Stimulated activated naive CD8-positive, alpha-beta T cell treated with anti-CD3 and anti-CD28 coated beads, Interleukin-15, Interleukin-2, amounts not matched to agents 100 ng/mL and 50 ng/mL, for 24 hours (primary cell): ENCODE measurements around the gene PDZD4.

Source experiments
- H3K27ac Mint-ChIP-seq: one replicate; pipeline ENCODE4 v1.8.0; 2021; ENCODE audit warnings: mild to moderate bottlenecking, mixed read lengths
- H3K27me3 Mint-ChIP-seq: one replicate; pipeline ENCODE4 v1.8.0; 2021; ENCODE audit warnings: mixed read lengths
- H3K36me3 Mint-ChIP-seq: one replicate; pipeline ENCODE4 v1.8.0; 2021; ENCODE audit warnings: low read depth, mixed read lengths
- H3K4me1 Mint-ChIP-seq: one replicate; pipeline ENCODE4 v1.8.0; 2021; ENCODE audit warnings: low read depth, mixed read lengths
- H3K4me3 Mint-ChIP-seq: one replicate; pipeline ENCODE4 v1.8.0; 2021; ENCODE audit warnings: mild to moderate bottlenecking, mixed read lengths
- H3K9me3 Mint-ChIP-seq: one replicate; pipeline ENCODE4 v1.8.0; 2021; ENCODE audit warnings: mixed read lengths

Gene PDZD4

DNA sequence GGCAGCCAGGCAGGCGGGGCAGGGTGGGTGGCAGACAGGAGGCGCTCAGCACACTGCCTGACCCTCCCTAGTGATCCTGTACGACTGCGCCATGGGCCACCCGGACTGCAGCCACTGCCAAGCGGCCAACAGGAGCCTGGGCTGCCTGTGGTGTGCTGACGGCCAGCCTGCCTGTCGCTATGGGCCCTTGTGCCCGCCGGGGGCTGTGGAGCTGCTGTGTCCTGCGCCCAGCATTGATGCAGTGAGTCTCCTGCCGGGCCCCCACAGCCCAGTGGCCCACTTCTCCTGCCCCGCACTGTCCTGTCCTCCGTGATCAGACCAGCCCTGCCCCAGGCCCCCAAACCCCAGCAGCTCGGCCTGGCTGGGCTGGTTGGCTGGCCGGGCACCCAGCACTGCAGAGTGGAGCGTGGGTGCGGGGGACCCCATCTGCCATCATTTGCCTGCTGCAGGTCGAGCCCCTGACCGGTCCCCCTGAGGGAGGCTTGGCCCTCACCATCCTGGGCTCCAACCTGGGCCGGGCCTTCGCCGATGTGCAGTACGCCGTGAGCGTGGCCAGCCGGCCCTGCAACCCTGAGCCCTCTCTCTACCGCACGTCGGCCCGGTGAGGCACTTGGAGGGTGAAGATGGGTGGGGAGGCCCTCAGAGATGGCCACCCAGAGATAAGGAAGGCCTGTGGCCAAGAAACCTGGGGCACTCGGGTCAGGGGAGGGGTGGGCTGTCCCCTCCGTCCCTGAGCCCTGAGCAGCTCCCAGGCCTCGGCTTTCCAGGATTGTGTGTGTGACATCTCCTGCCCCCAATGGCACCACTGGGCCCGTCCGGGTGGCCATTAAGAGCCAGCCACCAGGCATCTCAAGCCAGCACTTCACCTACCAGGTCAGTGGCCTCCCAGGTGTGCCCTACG, 58.7 kb downstream of the PDZD4 start:
- H3K27me3 Mint-ChIP-seq, result no peaks in the 10 kb centered on the region
- H3K27ac Mint-ChIP-seq, result no peak overlapping the region
- no peak overlapping the region for H3K4me3 Mint-ChIP-seq
- H3K4me1 Mint-ChIP-seq, result peaks cover 9% of the 10 kb centered on the region
- H3K9me3 Mint-ChIP-seq, result no peaks in the 10 kb centered on the region
- no peaks in the 10 kb centered on the region for H3K36me3 Mint-ChIP-seq

- Mint-ChIP-seq H3K36me3 (no peaks in the 10 kb centered on the region), H3K4me1 (peaks cover 17% of the 10 kb centered on the region), H3K27me3 (no peaks in the 10 kb centered on the region), H3K9me3 (no peaks in the 10 kb centered on the region), H3K27ac (no peak overlapping the region), H3K4me3 (no peak overlapping the region)
Measured at GRCh38 chrX:153770601-153771414, 59.5 kb downstream of the PDZD4 start.

DNA sequence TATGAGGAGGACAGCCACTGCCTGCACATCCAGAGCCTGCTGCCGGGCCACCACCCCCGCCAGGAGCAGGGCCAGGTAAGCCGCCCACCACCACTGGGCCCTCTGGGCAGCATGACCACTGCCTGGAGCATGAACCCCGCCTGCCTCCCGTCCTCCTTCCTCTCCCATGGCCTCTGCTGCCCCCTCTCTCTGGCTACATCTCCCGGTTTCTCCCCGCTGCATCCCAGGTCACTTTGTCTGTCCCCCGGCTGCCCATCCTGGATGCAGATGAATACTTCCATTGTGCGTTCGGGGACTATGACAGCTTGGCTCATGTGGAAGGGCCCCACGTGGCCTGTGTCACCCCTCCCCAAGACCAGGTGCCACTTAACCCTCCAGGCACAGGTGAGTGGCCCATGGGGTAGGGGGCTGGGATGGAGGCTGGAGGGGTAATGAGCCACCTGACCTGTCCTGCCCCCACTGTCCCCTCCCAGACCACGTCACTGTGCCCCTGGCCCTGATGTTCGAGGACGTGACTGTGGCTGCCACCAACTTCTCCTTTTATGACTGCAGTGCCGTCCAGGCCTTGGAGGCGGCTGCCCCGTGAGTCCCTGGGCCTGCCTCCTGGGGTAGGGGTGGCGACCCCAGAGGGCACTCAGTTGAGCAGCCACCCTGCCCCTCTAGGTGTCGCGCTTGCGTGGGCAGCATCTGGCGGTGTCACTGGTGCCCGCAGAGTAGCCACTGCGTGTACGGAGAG, 60.3 kb downstream of the PDZD4 start:
- H3K27me3 Mint-ChIP-seq, result no peaks in the 10 kb centered on the region
- no peaks in the 10 kb centered on the region for H3K9me3 Mint-ChIP-seq
- H3K27ac Mint-ChIP-seq, result no peak overlapping the region
- peaks cover 17% of the 10 kb centered on the region for H3K4me1 Mint-ChIP-seq
- no peaks in the 10 kb centered on the region for H3K36me3 Mint-ChIP-seq
- no peak overlapping the region for H3K4me3 Mint-ChIP-seq

DNA sequence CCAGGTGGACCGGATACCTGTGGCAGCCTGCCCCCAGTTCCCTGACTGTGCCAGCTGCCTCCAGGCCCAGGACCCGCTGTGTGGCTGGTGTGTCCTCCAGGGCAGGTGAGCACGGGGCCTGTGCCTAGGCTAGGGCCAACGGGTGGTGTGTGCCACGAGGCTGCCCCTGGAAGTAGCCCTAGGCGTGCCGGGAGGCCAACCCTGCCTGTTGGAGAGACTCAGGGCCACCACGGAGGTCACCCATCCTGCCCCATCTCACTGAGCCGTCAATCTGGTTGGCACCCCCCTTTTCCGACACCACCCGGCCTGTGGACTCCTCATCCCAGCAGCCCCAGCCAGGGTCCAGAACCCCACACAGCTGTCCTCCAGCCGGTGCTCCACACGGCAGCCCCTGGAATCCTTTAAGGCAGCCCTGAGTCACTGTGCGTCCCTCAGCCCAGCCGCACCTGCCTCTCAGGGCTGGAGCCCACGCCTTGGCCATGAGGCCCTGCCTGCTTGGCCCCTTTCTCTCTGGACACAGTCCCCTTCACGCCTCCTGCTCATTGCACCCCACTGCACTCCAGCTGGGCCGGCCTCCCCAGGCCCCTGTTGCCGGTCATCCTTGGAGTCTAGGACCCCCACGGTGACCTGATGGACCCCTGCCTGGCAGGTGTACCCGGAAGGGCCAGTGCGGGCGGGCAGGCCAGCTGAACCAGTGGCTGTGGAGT, 61.0 kb downstream of the PDZD4 start:
- H3K36me3 Mint-ChIP-seq, result no peaks in the 10 kb centered on the region
- H3K9me3 Mint-ChIP-seq, result no peaks in the 10 kb centered on the region
- H3K4me1 Mint-ChIP-seq, result peaks cover 17% of the 10 kb centered on the region
- no peak overlapping the region for H3K4me3 Mint-ChIP-seq
- H3K27ac Mint-ChIP-seq, result no peak overlapping the region
- H3K27me3 Mint-ChIP-seq, result no peaks in the 10 kb centered on the region

GRCh38 chrX:153768311-153769157, 61.8 kb downstream of the PDZD4 start:
- Mint-ChIP-seq H3K9me3 (no peaks in the 10 kb centered on the region), H3K27ac (no peak overlapping the region), H3K36me3 (no peaks in the 10 kb centered on the region), H3K4me3 (no peak overlapping the region), H3K4me1 (peaks cover 17% of the 10 kb centered on the region), H3K27me3 (no peaks in the 10 kb centered on the region)

GRCh38 chrX:153767674-153768055, 62.7 kb downstream of the PDZD4 start:
- Mint-ChIP-seq H3K36me3 (no peaks in the 10 kb centered on the region), H3K4me3 (no peak overlapping the region), H3K27me3 (no peaks in the 10 kb centered on the region)

GRCh38 chrX:153766871-153767673, 63.3 kb downstream of the PDZD4 start:
- H3K4me1 Mint-ChIP-seq, result peaks cover 17% of the 10 kb centered on the region
- H3K27me3 Mint-ChIP-seq, result no peaks in the 10 kb centered on the region
- peak overlapping the region; percentile 21 for H3K27ac Mint-ChIP-seq
- no peaks in the 10 kb centered on the region for H3K36me3 Mint-ChIP-seq
- H3K4me3 Mint-ChIP-seq, result no peak overlapping the region
- H3K9me3 Mint-ChIP-seq, result no peaks in the 10 kb centered on the region

More at GRCh38 chrX:153767674-153768055, 62.7 kb downstream of the PDZD4 start:
- Mint-ChIP-seq H3K27ac (no peak overlapping the region), H3K4me1 (peaks cover 17% of the 10 kb centered on the region), H3K9me3 (no peaks in the 10 kb centered on the region)

DNA sequence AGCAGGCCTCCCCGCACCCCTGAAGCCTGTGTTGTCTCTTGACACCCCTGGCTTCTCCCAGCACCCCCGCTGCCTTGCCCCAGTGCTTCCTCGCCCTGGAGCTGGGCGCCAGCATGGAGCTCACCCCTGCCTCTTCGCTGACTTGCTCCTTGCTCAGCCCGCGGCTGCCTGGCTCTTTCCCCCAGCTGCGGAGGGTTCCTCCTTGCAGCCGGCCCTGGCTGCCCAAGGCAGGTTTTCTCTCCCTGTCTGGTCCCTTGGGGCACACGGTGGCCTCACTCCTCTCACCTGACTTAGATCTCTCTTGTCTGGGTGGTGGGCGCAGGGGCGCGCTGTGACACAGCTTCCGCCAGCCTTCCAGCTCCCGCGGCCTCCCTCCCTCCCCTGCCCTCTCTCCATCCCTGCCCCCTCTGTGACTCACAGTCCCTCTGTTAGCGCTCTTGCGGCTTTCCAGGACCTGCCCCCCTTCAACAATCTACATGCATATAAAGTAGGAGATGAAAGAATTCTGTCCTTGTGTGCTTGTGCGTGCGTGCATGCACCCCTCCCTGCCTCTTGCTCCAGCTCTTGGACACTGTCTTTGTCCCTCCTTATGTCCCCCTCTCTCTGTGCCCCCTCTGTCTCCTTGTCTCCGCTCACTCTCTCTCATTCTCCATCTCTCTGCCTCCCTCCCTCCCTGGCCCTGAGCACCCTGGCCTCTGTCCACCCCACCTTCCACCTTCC, 64.1 kb downstream of the PDZD4 start:
- Mint-ChIP-seq H3K27ac (peak overlapping the region; percentile 21), H3K4me3 (peak overlapping the region; percentile 58), H3K27me3 (no peaks in the 10 kb centered on the region), H3K4me1 (peaks cover 17% of the 10 kb centered on the region), H3K9me3 (no peaks in the 10 kb centered on the region), H3K36me3 (no peaks in the 10 kb centered on the region)

DNA sequence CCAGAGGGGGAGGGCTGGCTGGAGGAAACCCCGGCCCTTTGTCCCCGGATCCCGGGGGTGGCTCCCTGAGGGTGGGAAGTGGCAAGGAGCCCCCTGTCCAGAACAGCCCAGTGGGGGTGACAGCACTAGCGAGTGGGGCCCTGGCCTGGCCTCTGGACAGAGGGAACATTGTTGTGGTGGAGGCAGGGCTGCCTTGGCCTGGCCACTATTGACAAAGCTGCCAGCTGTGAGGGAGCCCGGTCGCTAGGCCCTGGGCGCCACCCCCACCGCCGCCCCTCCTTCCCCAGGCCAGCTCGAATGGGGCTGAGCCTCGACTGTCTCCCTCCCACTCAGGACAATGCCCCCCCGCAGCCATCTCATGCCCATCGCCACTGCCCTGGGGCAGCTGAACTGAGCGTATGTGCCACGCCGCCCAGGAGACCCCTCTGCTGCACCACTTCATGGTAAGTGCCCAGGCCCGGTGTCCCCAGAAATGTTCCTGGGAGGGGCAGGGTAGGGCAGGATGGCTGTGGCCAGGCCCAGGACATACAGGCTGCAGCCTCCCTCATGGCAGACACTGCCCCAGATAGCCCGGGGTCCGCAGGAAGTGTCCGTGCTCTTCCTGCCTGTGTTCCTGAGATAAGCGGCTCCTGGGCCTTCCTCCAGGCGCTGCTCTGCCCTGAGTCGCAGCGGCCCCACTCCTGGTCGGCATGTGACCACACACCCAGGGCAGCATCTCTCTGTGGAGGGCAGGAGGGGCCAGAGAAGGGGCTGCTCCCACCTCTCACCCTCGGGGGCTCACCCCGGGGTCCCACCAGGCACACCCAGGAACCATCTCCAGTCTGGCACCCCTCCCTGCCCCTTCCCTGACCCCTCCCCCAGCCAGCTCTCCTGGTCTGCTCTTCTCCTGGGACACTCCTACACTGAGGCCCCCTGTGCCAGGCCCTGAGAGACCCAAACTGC, 64.9 kb downstream of the PDZD4 start:
- Mint-ChIP-seq H3K27ac (no peak overlapping the region), H3K36me3 (no peaks in the 10 kb centered on the region), H3K4me1 (peaks cover 17% of the 10 kb centered on the region), H3K27me3 (no peaks in the 10 kb centered on the region), H3K4me3 (no peak overlapping the region), H3K9me3 (no peaks in the 10 kb centered on the region)

- Mint-ChIP-seq H3K27ac (no peak overlapping the region), H3K4me3 (no peak overlapping the region), H3K4me1 (peaks cover 17% of the 10 kb centered on the region), H3K9me3 (no peaks in the 10 kb centered on the region), H3K36me3 (no peaks in the 10 kb centered on the region), H3K27me3 (no peaks in the 10 kb centered on the region)
Measured at GRCh38 chrX:153764786-153765137, 65.6 kb downstream of the PDZD4 start.

DNA sequence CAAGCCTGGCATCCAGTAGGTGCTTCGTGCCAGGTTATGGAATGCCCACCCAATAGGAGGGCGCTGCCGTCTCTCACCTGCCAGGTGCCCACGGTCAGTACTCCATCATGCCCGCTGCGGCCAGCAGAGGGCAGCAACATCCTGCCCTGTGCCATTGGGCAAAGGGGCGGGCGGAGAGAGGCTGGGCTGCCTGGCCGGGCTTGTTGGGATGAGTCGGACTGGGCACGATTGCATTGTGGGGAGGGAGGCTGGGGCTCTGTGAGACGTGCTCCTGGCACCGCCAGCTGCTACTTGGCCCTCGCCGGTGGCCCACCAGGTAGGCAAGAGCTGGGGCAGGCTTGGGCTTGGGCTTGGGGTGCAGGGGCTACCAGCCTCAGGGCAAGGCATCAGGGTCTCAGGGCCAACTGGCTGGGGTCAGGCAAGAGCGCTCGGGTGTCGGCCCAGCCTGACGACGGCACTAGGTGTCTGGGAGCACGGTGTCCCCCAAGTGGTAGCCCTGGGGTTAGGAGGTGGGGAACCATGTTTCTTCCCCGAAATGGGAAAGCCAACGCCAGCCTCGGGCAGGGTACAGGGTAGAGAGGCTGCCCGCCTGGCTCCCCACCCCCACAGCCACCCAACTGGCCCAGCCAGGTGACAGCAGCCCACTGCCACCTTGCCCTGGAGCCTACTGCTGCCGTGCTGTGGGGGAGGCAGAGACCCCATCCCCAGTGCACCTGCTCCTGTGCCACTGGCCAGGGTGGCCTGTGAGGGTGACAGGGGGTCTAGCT, 66.2 kb downstream of the PDZD4 start, which contains the start of gene PLXNB3:
PLXNB3 (plus strand) TSS at position 261 of the 767 bp plus-strand sequence. CDS start 1,287 bp downstream, outside the sequence.
- Mint-ChIP-seq H3K27me3 (no peaks in the 10 kb centered on the region), H3K9me3 (no peaks in the 10 kb centered on the region), H3K4me3 (no peak within 1 kb of the TSS), H3K27ac (no peak within 1 kb of the TSS), H3K36me3 (no peaks in the 10 kb centered on the region), H3K4me1 (peaks cover 17% of the 10 kb centered on the region)
